Natural killer cell treated with Interleukin-12 subunit alpha and Interleukin-12 subunit beta and Interleukin-15 and Interleukin-18, amount 100 ng/mL, for 72 hours (primary cell): ENCODE measurements around the gene PACRG. TPM values are rescaled to one million over a fixed set of nuclear protein-coding genes. Genes with fewer than 3 reads are reported as not detected.

Experiments used
- ATAC-seq, 2 donors: fragments of 150-1000 bp; cut with Tn5 transposase in 1 of 2; sonication (Bioruptor Pico), chemical (Tn5 transposase) in 1 of 2; 2 replicates each; pipeline ENCODE4 v1.10.0; 2021
- DNase-seq: peaks from one replicate; pipeline ENCODE4 v3.0.0; 2022; ENCODE audit warnings: low spot score
- H3K27ac Mint-ChIP-seq, 2 donors: 1 replicate in 1 of 2; 2 replicates in 1 of 2; pipeline ENCODE4 v1.8.0; 2022; ENCODE audit warnings: mixed read lengths in 2 of 2, mild to moderate bottlenecking in 1 of 2, moderate library complexity in 1 of 2
- H3K27me3 Mint-ChIP-seq, 2 donors: 1 replicate in 1 of 2; 2 replicates in 1 of 2; pipeline ENCODE4 v1.8.0; 2022; ENCODE audit warnings: mixed read lengths in 2 of 2
- H3K36me3 Mint-ChIP-seq: one replicate; pipeline ENCODE4 v1.8.0; 2022; ENCODE audit warnings: mixed read lengths
- H3K4me1 Mint-ChIP-seq, 2 donors: 1 replicate in 1 of 2; 2 replicates in 1 of 2; pipeline ENCODE4 v1.8.0; 2022; ENCODE audit warnings: low read depth in 2 of 2, mixed read lengths in 2 of 2, mild to moderate bottlenecking in 1 of 2
- H3K4me3 Mint-ChIP-seq: one replicate; pipeline ENCODE4 v1.8.0; 2022; ENCODE audit warnings: mixed read lengths
- H3K9me3 Mint-ChIP-seq: 2 replicates; pipeline ENCODE4 v1.8.0; 2022; ENCODE audit warnings: mixed read lengths
- total RNA-seq, 2 donors: library from RNA; stranded (reverse); gene quantifications; one replicate each; pipeline ENCODE4 v1.2.3, GENCODE V29; 2022

The PACRG gene
- total RNA-seq, 2 donors from 2014 or later = not detected

- Mint-ChIP-seq H3K9me3 (no peaks in the 10 kb centered on the region), H3K4me3 (no peak overlapping the region), H3K27me3 (peaks cover 26 to 40% of the 10 kb centered on the region in 2 donors), H3K27ac (no peak overlapping the region), H3K36me3 (no peaks in the 10 kb centered on the region), H3K4me1 (no peaks in the 10 kb centered on the region)
- no peak for DNase-seq
- ATAC-seq = peak; percentile 30 to 38
Measured at GRCh38 chr6:163180874-163181541, 453.2 kb downstream of the PACRG start.

- Mint-ChIP-seq H3K36me3 (no peaks in the 10 kb centered on the region), H3K4me3 (no peak overlapping the region)
Measured at GRCh38 chr6:163181666-163182180, 453.9 kb downstream of the PACRG start.

GRCh38 chr6:163182696-163183095 lies 454.9 kb downstream of the PACRG start:
- DNase-seq (no peak), ATAC-seq (no peak)
- peaks cover 21 to 24% of the 10 kb centered on the region in 2 donors for H3K27me3 Mint-ChIP-seq
- no peaks in the 10 kb centered on the region for H3K9me3 Mint-ChIP-seq
- no peaks in the 10 kb centered on the region for H3K4me1 Mint-ChIP-seq
- H3K4me3 Mint-ChIP-seq = no peak overlapping the region
- no peaks in the 10 kb centered on the region for H3K36me3 Mint-ChIP-seq
- no peak overlapping the region for H3K27ac Mint-ChIP-seq

More at GRCh38 chr6:163181666-163182180, 453.9 kb downstream of the PACRG start:
- Mint-ChIP-seq H3K27me3 (peaks cover 24 to 33% of the 10 kb centered on the region in 2 donors), H3K27ac (no peak overlapping the region), H3K9me3 (no peaks in the 10 kb centered on the region), H3K4me1 (no peaks in the 10 kb centered on the region)
- no peak for ATAC-seq
- no peak for DNase-seq

GRCh38 chr6:163183806-163184205 lies 456.0 kb downstream of the PACRG start:
- Mint-ChIP-seq H3K4me3 (no peak overlapping the region), H3K9me3 (no peaks in the 10 kb centered on the region), H3K27me3 (peaks cover 22 to 27% of the 10 kb centered on the region in 2 donors), H3K36me3 (no peaks in the 10 kb centered on the region), H3K4me1 (no peaks in the 10 kb centered on the region), H3K27ac (no peak overlapping the region)
- ATAC-seq (no peak), DNase-seq (no peak)

- H3K4me3 Mint-ChIP-seq = no peak overlapping the region
Measured at GRCh38 chr6:163185744-163186143, 458.0 kb downstream of the PACRG start.

GRCh38 chr6:163186527-163186926 lies 458.8 kb downstream of the PACRG start:
- no peaks in the 10 kb centered on the region for H3K4me1 Mint-ChIP-seq
- H3K9me3 Mint-ChIP-seq = no peaks in the 10 kb centered on the region
- no peak for DNase-seq
- no peaks in the 10 kb centered on the region for H3K36me3 Mint-ChIP-seq
- peak in 1 of 2 donors; percentile 27 for ATAC-seq
- no peak overlapping the region for H3K27ac Mint-ChIP-seq
- H3K4me3 Mint-ChIP-seq = no peak overlapping the region
- peaks cover 25 to 36% of the 10 kb centered on the region in 2 donors for H3K27me3 Mint-ChIP-seq

More at GRCh38 chr6:163185744-163186143, 458.0 kb downstream of the PACRG start:
- no peaks in the 10 kb centered on the region for H3K9me3 Mint-ChIP-seq
- H3K36me3 Mint-ChIP-seq = no peaks in the 10 kb centered on the region
- H3K27ac Mint-ChIP-seq = no peak overlapping the region
- peaks cover 24 to 31% of the 10 kb centered on the region in 2 donors for H3K27me3 Mint-ChIP-seq
- H3K4me1 Mint-ChIP-seq = no peaks in the 10 kb centered on the region
- ATAC-seq (no peak), DNase-seq (no peak)

- H3K4me1 Mint-ChIP-seq = no peaks in the 10 kb centered on the region
- H3K4me3 Mint-ChIP-seq = no peak overlapping the region
- no peaks in the 10 kb centered on the region for H3K36me3 Mint-ChIP-seq
- DNase-seq (no peak), ATAC-seq (no peak)
- no peak overlapping the region for H3K27ac Mint-ChIP-seq
- H3K9me3 Mint-ChIP-seq = no peaks in the 10 kb centered on the region
- H3K27me3 Mint-ChIP-seq = peaks cover 23 to 35% of the 10 kb centered on the region in 2 donors
Measured at GRCh38 chr6:163187201-163187600, 459.4 kb downstream of the PACRG start.

- no peaks in the 10 kb centered on the region for H3K9me3 Mint-ChIP-seq
- ATAC-seq = no peak
- no peak overlapping the region for H3K4me3 Mint-ChIP-seq
- H3K36me3 Mint-ChIP-seq = no peaks in the 10 kb centered on the region
- no peaks in the 10 kb centered on the region for H3K4me1 Mint-ChIP-seq
- H3K27ac Mint-ChIP-seq = no peak overlapping the region
- H3K27me3 Mint-ChIP-seq = peaks cover 22 to 33% of the 10 kb centered on the region in 2 donors
- DNase-seq = no peak
Measured at GRCh38 chr6:163187606-163188005, 459.8 kb downstream of the PACRG start.

- no peaks in the 10 kb centered on the region for H3K9me3 Mint-ChIP-seq
- H3K36me3 Mint-ChIP-seq = no peaks in the 10 kb centered on the region
- DNase-seq = no peak
- H3K27me3 Mint-ChIP-seq = peaks cover 16 to 29% of the 10 kb centered on the region in 2 donors
- no peak overlapping the region for H3K27ac Mint-ChIP-seq
- no peaks in the 10 kb centered on the region for H3K4me1 Mint-ChIP-seq
- H3K4me3 Mint-ChIP-seq = no peak overlapping the region
- no peak for ATAC-seq
Measured at GRCh38 chr6:163188746-163189145, 461.0 kb downstream of the PACRG start.

- H3K27me3 Mint-ChIP-seq = peaks cover 16 to 26% of the 10 kb centered on the region in 2 donors
- DNase-seq (no peak), ATAC-seq (no peak)
- H3K27ac Mint-ChIP-seq = no peak overlapping the region
- no peaks in the 10 kb centered on the region for H3K4me1 Mint-ChIP-seq
- H3K36me3 Mint-ChIP-seq = no peaks in the 10 kb centered on the region
- H3K9me3 Mint-ChIP-seq = no peaks in the 10 kb centered on the region
- no peak overlapping the region for H3K4me3 Mint-ChIP-seq
Measured at GRCh38 chr6:163189609-163190008, 461.8 kb downstream of the PACRG start.

GRCh38 chr6:163190786-163191185 lies 463.0 kb downstream of the PACRG start:
- DNase-seq (no peak), ATAC-seq (no peak)
- H3K4me3 Mint-ChIP-seq = no peak overlapping the region
- H3K36me3 Mint-ChIP-seq = no peaks in the 10 kb centered on the region
- no peak overlapping the region for H3K27ac Mint-ChIP-seq
- no peaks in the 10 kb centered on the region for H3K4me1 Mint-ChIP-seq
- H3K27me3 Mint-ChIP-seq = peaks cover 13 to 21% of the 10 kb centered on the region in 2 donors
- H3K9me3 Mint-ChIP-seq = no peaks in the 10 kb centered on the region

GRCh38 chr6:163191704-163192537 lies 464.1 kb downstream of the PACRG start:
- no peaks in the 10 kb centered on the region for H3K4me1 Mint-ChIP-seq
- peaks cover 16 to 29% of the 10 kb centered on the region in 2 donors for H3K27me3 Mint-ChIP-seq
- DNase-seq (no peak), ATAC-seq (no peak)
- no peak overlapping the region for H3K27ac Mint-ChIP-seq
- H3K36me3 Mint-ChIP-seq = no peaks in the 10 kb centered on the region
- no peak overlapping the region for H3K4me3 Mint-ChIP-seq
- no peaks in the 10 kb centered on the region for H3K9me3 Mint-ChIP-seq

GRCh38 chr6:163192591-163192990 lies 464.8 kb downstream of the PACRG start:
- Mint-ChIP-seq H3K4me1 (no peaks in the 10 kb centered on the region), H3K27ac (no peak overlapping the region), H3K36me3 (no peaks in the 10 kb centered on the region), H3K27me3 (peaks cover 12 to 29% of the 10 kb centered on the region in 2 donors), H3K4me3 (no peak overlapping the region), H3K9me3 (no peaks in the 10 kb centered on the region)
- DNase-seq = no peak
- ATAC-seq = no peak

GRCh38 chr6:163193326-163193725 lies 465.6 kb downstream of the PACRG start:
- H3K4me3 Mint-ChIP-seq = no peak overlapping the region
- H3K9me3 Mint-ChIP-seq = no peaks in the 10 kb centered on the region
- DNase-seq (no peak), ATAC-seq (no peak)
- H3K27me3 Mint-ChIP-seq = peaks cover 10 to 29% of the 10 kb centered on the region in 2 donors
- H3K4me1 Mint-ChIP-seq = no peaks in the 10 kb centered on the region
- no peaks in the 10 kb centered on the region for H3K36me3 Mint-ChIP-seq
- H3K27ac Mint-ChIP-seq = no peak overlapping the region
